Activated CD8-positive, alpha-beta memory T cell treated with anti-CD3 and anti-CD28 coated beads for 1 hour (primary cell): ENCODE measurements around the gene MPHOSPH10.
A peak's percentile ranks its signal among the peaks of the same experiment; 100 is the strongest.
"Not testable (repeated sequence)": the region's sequence is repeated elsewhere in the genome, so short reads cannot be mapped to it uniquely, and the experiment has no call there.

Source experiments
- DNase-seq, 2 donors: peaks; one replicate each; pipeline ENCODE4 v3.0.0-alpha.2; 2020; ENCODE audit warnings: low read depth in 1 of 2; ENCODE audit errors: extremely low read depth in 1 of 2

MPHOSPH10 gene

DNA sequence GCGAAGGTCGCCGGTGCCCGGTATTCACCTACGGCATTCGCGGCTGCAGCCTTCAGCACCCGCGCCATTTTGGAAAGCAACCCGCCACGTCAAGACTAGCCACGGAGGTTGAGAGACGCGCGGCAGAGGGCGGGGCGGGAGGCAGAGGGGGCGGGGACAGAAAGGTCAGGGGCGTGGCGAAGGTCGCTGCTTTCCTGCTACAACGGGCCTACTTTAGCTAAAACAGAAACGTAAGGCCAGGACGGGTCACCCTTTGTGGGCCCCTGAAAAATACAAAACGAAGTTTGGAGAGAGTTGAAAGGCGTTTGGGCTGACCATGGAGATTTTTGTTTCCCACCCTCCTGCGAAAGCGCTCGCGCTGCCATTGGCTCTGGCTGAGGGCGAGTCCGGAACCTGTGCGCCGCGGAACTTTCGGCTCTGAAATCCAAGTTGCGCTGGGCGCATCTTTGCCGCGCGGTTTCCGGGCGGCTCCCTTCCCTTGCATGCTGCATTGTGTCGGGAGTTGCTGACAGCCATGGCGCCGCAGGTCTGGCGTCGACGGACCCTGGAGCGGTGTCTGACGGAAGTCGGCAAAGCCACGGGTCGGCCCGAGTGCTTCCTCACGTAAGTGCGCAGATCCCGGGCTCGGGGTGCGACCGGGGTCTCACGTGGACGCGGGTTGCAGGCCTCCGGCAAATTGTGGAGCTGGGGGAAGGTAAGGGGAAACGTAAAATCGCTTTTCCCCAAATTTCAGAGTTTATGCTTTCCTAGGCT lies at the start of gene MPHOSPH10, which contains the start of gene MCEE:
MPHOSPH10 (plus strand) TSS at position 483 of the 753 bp plus-strand sequence; CDS start at position 515, 32 bp downstream.
MCEE (minus strand) TSS at position 78 of the 753 bp plus-strand sequence; CDS start at position 68, 10 bp downstream.
- DNase-seq = peak; percentile 69 to 82

DNA sequence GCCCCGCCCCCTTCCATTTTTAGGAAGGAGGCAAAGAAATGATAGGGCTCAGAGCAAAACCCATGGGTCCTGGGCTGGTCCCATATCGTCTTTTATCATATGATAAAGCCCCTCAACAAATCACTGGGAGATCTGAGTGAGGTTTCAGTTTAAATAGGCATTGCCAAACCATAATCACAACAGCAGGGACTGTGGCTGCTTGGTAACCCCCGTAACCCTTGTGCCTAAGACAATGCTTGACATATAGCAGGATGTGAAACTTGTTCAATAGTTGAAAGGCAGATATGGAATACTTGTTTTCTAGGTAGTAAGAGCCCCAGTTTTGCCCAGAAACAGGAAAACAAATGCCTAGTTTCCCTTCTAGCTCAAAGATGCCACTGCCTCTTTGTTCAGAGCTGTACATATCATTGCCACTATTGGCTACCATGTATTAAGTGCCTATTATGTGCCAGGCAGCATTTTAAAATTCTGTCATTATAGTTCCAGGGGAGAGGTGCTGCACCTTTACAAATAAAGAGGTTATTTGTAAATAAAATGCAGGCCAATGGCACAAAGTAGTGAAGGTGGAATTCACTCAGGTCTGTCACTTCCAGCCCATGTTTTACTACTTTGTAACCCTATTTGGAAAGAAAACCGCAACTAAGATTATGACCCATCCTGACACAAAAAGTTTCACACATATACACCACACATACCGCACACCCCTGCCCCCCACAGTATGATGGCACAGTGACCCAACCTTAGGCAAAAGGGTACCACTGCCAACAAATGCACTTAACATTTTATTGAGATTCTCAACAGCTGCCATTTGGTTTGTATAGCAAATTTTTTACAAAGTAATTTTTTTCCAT lies 47.8 kb upstream of the MPHOSPH10 start:
- DNase-seq = no peak

DNA sequence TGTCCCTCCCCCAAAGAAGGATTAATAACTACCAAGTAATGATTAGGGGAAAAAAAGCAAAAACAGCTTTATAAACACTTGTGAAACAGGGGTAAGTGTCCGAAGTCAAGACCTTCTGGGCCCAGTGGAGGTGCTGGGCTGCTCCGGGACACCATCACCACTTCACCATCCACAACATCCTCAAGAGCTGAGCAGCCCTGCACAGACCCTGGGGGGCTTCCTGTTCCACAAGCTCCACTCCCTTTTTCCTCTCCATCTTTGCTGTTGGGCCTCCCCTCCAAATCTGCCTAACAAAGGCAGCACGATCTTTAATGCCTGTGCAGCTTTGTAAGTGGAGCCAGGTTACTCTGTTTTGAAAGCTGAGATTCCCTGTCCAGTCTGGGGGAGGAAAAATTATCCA lies 47.1 kb upstream of the MPHOSPH10 start:
- not testable (repeated sequence) for DNase-seq

DNA sequence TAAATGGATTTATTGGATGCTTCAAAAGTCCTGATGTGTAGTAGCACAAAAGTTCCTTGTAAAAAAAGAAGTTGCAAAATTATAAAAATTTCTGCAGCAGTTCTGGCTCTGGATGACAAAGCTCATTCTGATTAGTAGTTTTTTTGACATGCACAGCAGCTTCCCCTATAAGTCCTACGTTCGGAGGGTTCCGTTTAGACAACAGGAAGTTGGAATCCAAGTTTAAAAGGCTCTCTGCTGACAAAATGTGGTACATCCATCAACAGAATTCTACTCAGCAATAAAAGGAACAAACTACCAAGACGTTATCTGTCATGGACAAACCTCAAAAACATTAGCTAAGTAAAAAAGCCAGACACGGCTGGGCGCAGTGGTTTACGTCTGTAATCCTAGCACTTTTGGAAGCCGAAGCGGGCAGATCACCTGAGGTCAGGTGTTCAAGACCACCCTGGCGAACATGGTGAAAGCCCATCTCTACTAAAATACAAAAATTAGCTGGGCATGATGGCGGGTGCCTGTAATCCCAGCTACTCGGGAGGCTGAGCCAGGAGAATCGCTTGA lies 46.6 kb upstream of the MPHOSPH10 start:
- DNase-seq = not testable (repeated sequence)

GRCh38 chr2:71085325-71086003 lies 45.0 kb upstream of the MPHOSPH10 start:
- not testable (repeated sequence) for DNase-seq

DNA sequence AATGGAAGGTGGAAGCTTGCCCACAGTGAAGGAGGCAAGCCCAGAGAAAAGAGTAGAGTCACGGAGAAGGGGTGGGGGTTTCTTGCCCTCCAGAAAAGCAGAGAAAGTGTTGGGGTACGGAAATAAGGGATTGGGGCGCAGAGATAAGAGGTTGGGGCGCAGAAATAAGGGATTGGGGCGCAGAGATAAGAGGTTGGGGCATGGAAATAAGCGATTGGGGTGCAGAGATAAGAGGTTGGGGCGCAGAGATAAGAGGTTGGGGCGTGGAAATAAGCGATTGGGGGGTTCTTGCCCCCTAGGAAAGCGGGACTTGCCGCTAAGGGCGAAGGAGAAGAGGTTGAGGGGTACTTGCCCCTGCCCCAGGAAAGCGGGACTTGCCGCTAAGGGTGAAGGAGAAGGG lies 41.0 kb upstream of the MPHOSPH10 start:
- DNase-seq = not testable (repeated sequence)

GRCh38 chr2:71091808-71092207 lies 38.6 kb upstream of the MPHOSPH10 start:
- DNase-seq = not testable (repeated sequence)

DNA sequence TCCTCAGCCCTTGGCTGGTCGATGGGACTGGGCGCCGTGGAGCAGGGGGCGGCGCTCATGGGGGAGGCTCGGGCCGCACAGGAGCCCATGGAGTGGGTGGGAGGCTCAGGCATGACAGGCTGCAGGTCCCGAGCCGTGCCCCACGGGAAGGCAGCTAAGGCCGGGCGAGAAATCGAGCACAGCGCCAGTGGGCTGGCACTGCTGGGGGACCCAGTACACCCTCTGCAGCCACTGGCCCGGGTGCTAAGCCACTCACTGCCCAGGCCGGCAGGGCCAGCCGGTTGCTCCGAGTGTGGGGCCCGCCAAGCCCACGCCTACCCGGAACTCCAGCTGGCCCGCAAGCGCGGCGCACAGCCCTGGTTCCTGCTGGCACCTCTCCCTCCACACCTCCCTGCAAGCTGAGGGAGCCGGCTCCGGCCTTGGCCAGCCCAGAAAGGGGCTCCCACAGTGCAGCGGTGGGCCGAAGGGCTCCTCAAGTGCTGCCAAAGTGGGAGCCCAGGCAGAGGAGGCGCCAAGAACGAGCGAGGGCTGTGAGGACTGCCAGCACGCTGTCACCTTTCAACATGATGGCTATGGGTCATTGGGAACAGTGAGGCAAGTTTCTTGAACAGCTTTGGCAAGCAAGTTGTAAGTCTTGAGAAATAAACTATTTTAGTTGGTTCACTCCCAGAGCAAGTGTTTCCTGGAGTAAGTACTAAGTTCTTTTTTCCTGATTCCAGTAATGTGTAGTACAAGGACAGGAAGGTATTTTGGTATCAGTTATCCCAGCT lies 37.8 kb upstream of the MPHOSPH10 start:
- DNase-seq = not testable (repeated sequence)

DNA sequence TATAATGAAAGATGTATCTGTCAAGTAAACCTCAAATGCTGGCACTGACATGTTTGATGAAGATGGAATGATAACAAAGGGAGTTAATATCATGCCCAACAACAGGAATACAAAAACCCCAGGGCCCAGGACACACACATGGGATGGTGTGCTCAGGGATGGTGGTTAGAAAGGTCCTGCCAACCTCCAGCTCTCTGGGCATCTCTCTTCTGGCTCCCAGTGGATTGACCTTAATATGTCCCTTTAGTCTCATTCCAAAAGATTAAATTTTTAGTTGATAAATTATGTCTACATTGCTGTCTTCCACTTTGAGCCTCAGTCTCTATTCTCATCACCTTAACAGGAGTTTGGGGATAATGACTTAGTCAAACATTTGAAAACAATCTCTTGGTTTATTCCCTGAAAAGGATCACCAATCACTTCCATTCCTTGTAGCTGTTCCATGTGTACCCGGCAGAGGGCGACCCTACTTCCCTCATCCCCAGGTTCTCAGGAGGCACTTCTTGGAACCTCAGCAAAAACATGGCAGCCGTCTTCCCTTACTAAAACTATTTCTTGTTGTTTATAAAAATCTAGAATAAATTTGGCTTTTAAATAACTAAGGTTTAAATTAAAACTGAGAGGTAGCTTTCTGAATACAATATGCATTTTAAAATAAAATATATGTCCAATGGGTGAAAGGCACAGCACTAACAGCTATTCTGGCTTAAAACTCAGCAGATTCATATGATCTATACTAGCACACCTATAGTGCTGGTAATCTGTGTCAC lies 30.1 kb upstream of the MPHOSPH10 start:
- peak in 1 of 2 donors; percentile 22 for DNase-seq

DNA sequence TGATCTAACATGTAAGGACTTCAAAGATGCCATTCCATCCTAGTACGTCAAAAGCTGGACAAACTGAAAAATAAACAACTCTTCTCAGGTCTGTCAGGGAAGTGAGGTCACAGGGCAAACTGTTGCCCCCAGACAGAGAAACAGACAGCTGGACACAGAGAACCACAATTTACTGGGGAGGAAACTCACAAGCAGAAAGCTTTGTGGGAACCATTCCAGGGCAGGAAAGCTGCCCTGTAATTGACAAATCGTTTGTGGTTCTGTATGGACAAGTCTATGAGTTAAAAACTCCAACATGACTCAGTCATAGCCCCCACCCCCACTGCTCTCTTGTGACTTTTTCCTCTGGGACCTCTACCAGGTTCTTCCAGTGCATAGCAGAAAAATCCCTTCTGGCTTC lies 28.8 kb upstream of the MPHOSPH10 start:
- no peak for DNase-seq

- no peak for DNase-seq
Measured at GRCh38 chr2:71102981-71103681, 27.3 kb upstream of the MPHOSPH10 start.

DNA sequence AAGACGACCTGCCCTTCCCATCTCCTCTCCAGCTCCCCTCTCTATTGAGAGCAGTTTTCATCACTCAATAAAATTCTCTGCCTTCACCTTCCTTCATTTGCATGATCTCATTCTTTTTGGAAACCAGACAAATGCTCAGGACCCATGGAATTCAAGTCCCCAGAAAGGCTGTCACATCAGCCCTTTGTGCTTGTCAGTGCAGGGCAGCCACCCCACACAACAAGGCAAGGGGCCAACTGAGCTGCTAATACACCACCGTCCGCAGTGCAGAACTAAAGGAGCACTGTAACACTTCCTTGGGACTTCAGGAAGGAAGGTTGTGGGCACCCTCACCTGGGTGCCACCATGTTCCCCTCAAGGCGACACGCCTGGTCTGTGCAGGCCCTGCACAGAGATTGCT lies 26.6 kb upstream of the MPHOSPH10 start:
- DNase-seq = no peak

DNA sequence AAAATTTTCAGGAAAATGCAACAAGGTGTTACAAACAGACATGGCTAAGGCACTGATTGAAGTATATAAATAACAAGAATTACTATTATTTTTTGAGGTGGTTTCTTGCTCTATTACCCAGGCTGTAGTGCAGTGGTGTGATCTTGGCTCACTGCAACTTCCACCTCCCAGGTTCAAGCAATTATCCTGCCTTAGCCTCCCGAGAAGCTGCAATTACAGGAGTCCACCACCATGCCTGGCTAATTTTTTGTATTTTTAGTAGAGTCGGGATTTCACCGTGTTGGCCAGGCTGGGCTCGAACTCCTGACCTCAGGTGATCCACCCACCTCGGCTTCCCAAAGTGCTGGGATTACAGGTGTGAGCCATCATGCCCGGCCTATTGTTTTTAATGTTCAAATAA lies 24.0 kb upstream of the MPHOSPH10 start:
- DNase-seq = not testable (repeated sequence)

DNA sequence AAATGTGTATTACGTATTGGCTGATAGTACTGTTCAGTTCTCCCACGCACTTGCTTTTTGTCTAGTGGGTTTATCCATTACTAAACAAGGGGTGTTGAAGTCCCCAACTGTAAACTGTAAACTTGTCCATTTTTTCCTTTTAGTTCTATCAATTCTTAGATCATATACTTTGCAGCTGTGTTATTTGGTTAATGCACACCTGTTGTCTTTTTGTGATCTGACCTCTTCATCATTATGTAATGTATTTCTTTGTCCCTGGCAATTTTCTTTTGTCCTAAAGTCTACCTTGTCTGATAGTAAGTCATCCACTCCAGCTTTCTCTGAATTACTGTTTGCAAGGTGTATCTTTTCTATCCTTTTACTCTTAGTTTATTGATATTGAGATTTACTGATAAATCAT lies 22.3 kb upstream of the MPHOSPH10 start:
- DNase-seq = no peak

DNA sequence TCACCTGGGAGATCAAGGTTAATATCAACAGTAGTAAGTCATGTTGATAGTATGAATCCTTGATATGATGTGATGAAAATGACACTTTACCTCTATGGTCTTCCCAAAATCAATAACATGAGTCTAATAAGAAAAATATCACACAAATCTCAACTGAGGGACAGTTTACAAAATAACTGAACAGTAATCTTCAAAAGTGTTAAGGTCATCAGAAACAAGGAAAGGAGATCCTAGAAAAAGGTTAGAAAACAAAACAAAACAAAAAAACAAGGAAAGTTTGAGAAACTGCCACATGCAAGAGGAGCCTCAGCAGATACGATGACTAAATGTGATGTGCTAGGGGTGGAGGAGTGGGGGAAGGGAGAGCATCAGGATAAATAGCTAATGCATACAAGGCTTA lies 16.6 kb upstream of the MPHOSPH10 start:
- DNase-seq = no peak

DNA sequence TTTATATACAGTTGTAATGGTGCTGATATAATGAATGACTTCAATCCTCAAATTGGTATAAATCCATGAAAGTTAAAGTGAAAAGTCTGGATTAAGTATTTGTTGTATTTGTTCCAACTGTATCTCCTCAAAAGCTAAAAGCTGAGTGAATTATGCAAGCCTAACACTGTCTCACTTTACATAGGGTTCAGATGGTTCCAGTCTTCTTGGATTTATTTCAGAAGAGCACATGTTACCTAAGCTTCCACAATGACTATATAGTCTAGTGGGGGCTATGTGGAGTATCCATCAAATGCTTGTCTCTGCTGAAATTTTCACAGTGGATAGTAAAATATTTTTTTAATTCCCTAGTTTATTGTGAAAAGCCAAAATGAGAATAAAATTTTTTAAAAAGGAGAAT lies 13.4 kb upstream of the MPHOSPH10 start:
- no peak for DNase-seq

- DNase-seq = no peak
Measured at GRCh38 chr2:71120195-71120594, 10.2 kb upstream of the MPHOSPH10 start.

GRCh38 chr2:71121479-71121878 lies 9.0 kb upstream of the MPHOSPH10 start:
- DNase-seq = no peak
